ENCODE measurements around the gene TESMIN.

The TESMIN gene

GRCh38 chr11:68756171-68756766 lies 4.9 kb upstream of the TESMIN start:
- in situ Hi-C loops (cut with MboI; ENCODE audit: low sequenced_read_pairs, unreplicated experiment) = no loop called here
- TF ChIP-seq CTCF (IDR thresholded peaks at IDR 0.05; ENCODE audit: borderline replicate concordance, control extremely low read depth, extremely low read depth, insufficient read depth, missing control alignments) = no peak
- DNase-seq (ENCODE audit: low spot score) = no peak

GRCh38 chr11:68753300-68753699 lies 2.0 kb upstream of the TESMIN start:
- DNase-seq (ENCODE audit: low spot score) = no peak
- in situ Hi-C loops (cut with MboI; ENCODE audit: low sequenced_read_pairs, unreplicated experiment) = no loop called here
- TF ChIP-seq CTCF (IDR thresholded peaks at IDR 0.05; ENCODE audit: borderline replicate concordance, control extremely low read depth, extremely low read depth, insufficient read depth, missing control alignments) = no peak

GRCh38 chr11:68751004-68751325 lies 355 bp downstream of the TESMIN start:
- no peak for DNase-seq (ENCODE audit: low spot score)
- in situ Hi-C loops (cut with MboI; ENCODE audit: low sequenced_read_pairs, unreplicated experiment) = no loop called here
- no peak for TF ChIP-seq CTCF (IDR thresholded peaks at IDR 0.05; ENCODE audit: borderline replicate concordance, control extremely low read depth, extremely low read depth, insufficient read depth, missing control alignments)

- peak; percentile 45 for DNase-seq (ENCODE audit: low spot score)
- no peak for TF ChIP-seq CTCF (IDR thresholded peaks at IDR 0.05; ENCODE audit: borderline replicate concordance, control extremely low read depth, extremely low read depth, insufficient read depth, missing control alignments)
- in situ Hi-C loops (cut with MboI; ENCODE audit: low sequenced_read_pairs, unreplicated experiment) = no loop called here
Measured at GRCh38 chr11:68750195-68751003, 921 bp downstream of the TESMIN start.

- no peak for TF ChIP-seq CTCF (IDR thresholded peaks at IDR 0.05; ENCODE audit: borderline replicate concordance, control extremely low read depth, extremely low read depth, insufficient read depth, missing control alignments)
- in situ Hi-C loops (cut with MboI; ENCODE audit: low sequenced_read_pairs, unreplicated experiment) = no loop called here
Measured at GRCh38 chr11:68749229-68750123, 1.8 kb downstream of the TESMIN start.

GRCh38 chr11:68748061-68748460 lies 3.3 kb downstream of the TESMIN start:
- no peak for DNase-seq (ENCODE audit: low spot score)
- in situ Hi-C loops (cut with MboI; ENCODE audit: low sequenced_read_pairs, unreplicated experiment) = no loop called here

More at GRCh38 chr11:68749229-68750123, 1.8 kb downstream of the TESMIN start:
- no peak for DNase-seq (ENCODE audit: low spot score)

More at GRCh38 chr11:68748061-68748460, 3.3 kb downstream of the TESMIN start:
- no peak for TF ChIP-seq CTCF (IDR thresholded peaks at IDR 0.05; ENCODE audit: borderline replicate concordance, control extremely low read depth, extremely low read depth, insufficient read depth, missing control alignments)

Measured in GM13976 (cell line).